Glutamatergic neuron (in vitro differentiated cells): ENCODE measurements around the gene DOCK10. TPM values are rescaled to one million over a fixed set of nuclear protein-coding genes. Genes with fewer than 3 reads are reported as not detected.

Source experiments
- DNase-seq: peaks from one replicate; pipeline ENCODE4 v3.0.0; 2022
- H3K27ac Mint-ChIP-seq: one replicate; pipeline ENCODE4 v1.8.0; 2020; ENCODE audit warnings: mild to moderate bottlenecking, mixed read lengths, inconsistent platforms; ENCODE audit not compliant: unreplicated experiment
- H3K27me3 Mint-ChIP-seq: one replicate; pipeline ENCODE4 v1.8.0; 2020; ENCODE audit warnings: mild to moderate bottlenecking, moderate library complexity, mixed read lengths, inconsistent platforms; ENCODE audit not compliant: unreplicated experiment
- H3K36me3 Mint-ChIP-seq: one replicate; pipeline ENCODE4 v1.8.0; 2020; ENCODE audit warnings: mild to moderate bottlenecking, mixed read lengths, inconsistent platforms; ENCODE audit not compliant: unreplicated experiment
- H3K4me1 Mint-ChIP-seq: one replicate; pipeline ENCODE4 v1.8.0; 2020; ENCODE audit warnings: mild to moderate bottlenecking, low read depth, mixed read lengths, inconsistent platforms; ENCODE audit not compliant: unreplicated experiment
- H3K4me3 Mint-ChIP-seq: one replicate; pipeline ENCODE4 v1.8.0; 2020; ENCODE audit warnings: mild to moderate bottlenecking, mixed read lengths, inconsistent platforms; ENCODE audit not compliant: unreplicated experiment
- H3K9me3 Mint-ChIP-seq: one replicate; pipeline ENCODE4 v1.8.0; 2020; ENCODE audit warnings: mild to moderate bottlenecking, moderate library complexity, mixed read lengths, inconsistent platforms; ENCODE audit not compliant: unreplicated experiment
- total RNA-seq: library from RNA; stranded (reverse); fragmentation: NEBNext Ultra II Directional; extraction: Animal tissue kit (Norgen Biotek cat#: 25700); gene quantifications from one replicate; pipeline ENCODE4 v1.2.1, GENCODE V29; 2021; ENCODE audit not compliant: unreplicated experiment
- TF ChIP-seq, protein P1 (sequence below): fragments of 200-600 bp; sonication (generic); IDR thresholded peaks from one replicate; pipeline ENCODE4 v1.5.0; 2021; ENCODE audit not compliant: partially characterized antibody, unreplicated experiment

DOCK10 gene
- total RNA-seq, 1 donor from 2014 or later, result 1.1 TPM

DNA sequence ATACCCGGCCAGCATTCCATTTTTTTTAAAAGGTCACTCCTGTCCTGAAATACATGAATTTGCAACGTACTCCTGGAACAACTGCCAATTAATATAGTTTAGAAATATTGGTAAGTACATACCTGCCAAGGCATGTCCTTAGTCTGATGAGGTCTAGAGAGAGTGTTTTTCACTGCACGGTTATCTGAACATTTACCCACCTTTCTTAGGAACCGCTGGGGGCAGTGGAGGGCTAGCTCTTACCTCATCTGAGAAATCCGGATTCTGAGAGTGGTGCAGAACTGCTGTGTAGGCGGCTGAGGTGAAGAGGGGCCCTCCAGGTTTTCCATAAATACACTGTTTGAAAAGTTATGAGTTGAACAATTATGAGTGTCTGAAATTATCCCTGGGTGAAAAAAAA lies 193.0 kb downstream of the DOCK10 start:
- TF ChIP-seq, protein P1, sequence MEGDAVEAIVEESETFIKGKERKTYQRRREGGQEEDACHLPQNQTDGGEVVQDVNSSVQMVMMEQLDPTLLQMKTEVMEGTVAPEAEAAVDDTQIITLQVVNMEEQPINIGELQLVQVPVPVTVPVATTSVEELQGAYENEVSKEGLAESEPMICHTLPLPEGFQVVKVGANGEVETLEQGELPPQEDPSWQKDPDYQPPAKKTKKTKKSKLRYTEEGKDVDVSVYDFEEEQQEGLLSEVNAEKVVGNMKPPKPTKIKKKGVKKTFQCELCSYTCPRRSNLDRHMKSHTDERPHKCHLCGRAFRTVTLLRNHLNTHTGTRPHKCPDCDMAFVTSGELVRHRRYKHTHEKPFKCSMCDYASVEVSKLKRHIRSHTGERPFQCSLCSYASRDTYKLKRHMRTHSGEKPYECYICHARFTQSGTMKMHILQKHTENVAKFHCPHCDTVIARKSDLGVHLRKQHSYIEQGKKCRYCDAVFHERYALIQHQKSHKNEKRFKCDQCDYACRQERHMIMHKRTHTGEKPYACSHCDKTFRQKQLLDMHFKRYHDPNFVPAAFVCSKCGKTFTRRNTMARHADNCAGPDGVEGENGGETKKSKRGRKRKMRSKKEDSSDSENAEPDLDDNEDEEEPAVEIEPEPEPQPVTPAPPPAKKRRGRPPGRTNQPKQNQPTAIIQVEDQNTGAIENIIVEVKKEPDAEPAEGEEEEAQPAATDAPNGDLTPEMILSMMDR, result no peak
- H3K4me3 Mint-ChIP-seq, result no peak overlapping the region
- no peak overlapping the region for H3K27ac Mint-ChIP-seq
- H3K27me3 Mint-ChIP-seq, result no peaks in the 10 kb centered on the region
- DNase-seq, result no peak
- no peaks in the 10 kb centered on the region for H3K36me3 Mint-ChIP-seq
- no peaks in the 10 kb centered on the region for H3K4me1 Mint-ChIP-seq
- no peaks in the 10 kb centered on the region for H3K9me3 Mint-ChIP-seq

DNA sequence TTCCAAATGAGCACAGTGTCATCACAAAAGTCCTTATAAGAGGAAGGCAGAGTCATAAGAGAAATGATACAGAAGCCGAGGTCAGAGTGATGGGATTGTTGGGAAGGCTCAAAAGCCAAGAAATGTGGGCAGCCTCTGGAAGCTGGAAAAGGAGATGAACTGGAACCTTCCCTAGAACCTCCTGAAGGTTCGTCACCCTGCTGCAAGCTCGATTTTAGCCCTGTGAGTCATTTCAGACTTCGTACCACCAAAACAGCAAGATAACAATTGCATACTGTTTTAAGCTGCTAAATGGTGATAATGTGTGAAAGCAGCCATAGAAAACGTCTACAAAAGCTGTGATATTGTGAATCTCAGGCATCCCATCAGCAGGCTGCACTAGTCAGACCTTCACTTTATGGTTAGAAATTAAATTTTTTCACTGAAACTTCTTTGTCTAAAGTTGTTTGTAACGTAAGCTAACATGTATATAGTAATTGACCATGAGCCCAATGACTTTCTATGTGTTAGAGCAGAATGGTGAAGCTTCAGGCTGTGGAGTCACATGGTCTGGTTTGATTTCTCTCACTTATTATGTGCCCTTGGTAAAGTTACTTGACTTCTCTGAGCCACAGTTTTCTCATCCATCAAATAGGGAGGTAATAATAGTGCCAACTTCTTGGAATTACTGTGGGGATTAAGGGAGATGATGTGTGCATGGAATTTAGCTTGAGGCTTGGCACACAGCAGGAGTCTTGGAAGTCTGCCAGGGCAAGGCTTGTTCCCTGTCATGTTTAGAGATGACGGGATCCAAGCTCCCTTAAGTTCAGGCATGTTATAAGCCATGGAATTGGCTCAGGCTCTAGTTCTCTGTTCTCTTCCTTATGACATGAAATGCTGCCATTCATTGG lies 194.1 kb downstream of the DOCK10 start:
- no peaks in the 10 kb centered on the region for H3K9me3 Mint-ChIP-seq
- TF ChIP-seq, protein P1, result no peak
- no peaks in the 10 kb centered on the region for H3K36me3 Mint-ChIP-seq
- no peak for DNase-seq
- H3K27ac Mint-ChIP-seq, result no peak overlapping the region
- H3K4me3 Mint-ChIP-seq, result no peak overlapping the region
- no peaks in the 10 kb centered on the region for H3K27me3 Mint-ChIP-seq
- no peaks in the 10 kb centered on the region for H3K4me1 Mint-ChIP-seq

DNA sequence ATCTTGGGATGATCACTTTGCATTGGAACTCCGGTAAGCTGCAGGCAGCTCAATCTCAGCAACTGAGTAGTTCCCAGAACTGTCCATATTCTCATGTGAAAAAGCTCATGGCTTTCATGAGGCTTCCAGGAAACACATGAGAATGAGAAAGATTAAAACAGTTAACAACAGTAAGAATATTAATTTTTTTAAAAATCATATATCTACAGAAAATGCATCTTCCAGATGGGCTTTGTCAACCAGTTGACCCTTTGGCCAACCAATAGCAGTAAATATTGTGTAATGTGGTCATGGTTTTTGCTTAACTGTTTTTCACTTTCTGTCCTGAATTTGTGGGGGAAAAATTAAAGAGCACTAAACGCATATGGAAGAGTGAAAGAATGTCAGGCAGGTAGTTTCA lies 194.9 kb downstream of the DOCK10 start:
- no peak for DNase-seq
- H3K4me3 Mint-ChIP-seq, result no peak overlapping the region
- no peaks in the 10 kb centered on the region for H3K36me3 Mint-ChIP-seq
- H3K27ac Mint-ChIP-seq, result no peak overlapping the region
- TF ChIP-seq, protein P1, result no peak
- no peaks in the 10 kb centered on the region for H3K4me1 Mint-ChIP-seq
- H3K27me3 Mint-ChIP-seq, result peaks cover 2% of the 10 kb centered on the region
- H3K9me3 Mint-ChIP-seq, result no peaks in the 10 kb centered on the region

DNA sequence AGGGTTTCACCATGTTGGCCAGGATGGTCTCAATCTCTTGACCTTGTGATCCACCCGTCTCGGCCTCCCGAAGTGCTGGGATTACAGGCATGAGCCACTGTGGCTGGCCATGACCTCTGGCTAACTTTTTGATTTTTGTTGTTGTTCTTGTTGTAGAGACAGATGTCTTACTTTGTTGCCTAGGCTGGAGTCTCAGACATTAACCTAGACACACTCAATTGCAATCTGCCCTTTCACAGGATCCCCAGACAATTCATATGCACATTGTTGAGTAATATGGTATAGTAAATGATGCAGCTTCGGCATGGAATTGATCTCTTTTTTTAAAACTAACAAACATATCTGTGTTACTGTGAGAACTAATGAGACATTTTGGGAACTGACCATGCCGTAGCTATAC lies 195.6 kb downstream of the DOCK10 start:
- Mint-ChIP-seq H3K4me3 (no peak overlapping the region), H3K9me3 (no peaks in the 10 kb centered on the region), H3K27me3 (peaks cover 2% of the 10 kb centered on the region), H3K27ac (no peak overlapping the region), H3K36me3 (no peaks in the 10 kb centered on the region), H3K4me1 (no peaks in the 10 kb centered on the region)
- no peak for DNase-seq
- TF ChIP-seq, protein P1, result no peak

DNA sequence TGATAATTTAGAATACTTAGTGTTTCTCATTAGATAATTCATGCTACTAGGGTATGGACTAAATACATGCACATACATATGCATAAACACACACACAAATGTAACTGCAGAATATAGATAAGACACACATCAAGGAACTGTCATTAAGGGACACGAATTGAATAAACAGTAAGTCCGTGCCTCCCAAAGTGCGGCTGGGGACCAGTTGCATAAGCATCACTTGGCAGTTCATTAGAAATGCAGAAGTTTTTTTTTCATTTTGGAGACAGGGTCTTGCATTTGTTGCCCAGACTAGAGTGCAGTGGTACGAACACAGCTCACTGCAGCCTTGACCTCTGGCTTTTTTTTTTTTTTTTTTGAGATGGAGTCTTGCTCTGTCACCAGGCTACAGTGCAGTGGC lies 196.1 kb downstream of the DOCK10 start:
- no peak overlapping the region for H3K27ac Mint-ChIP-seq

More for the DNA sequence above, 196.1 kb downstream of the DOCK10 start:
- no peak for DNase-seq
- no peak overlapping the region for H3K4me3 Mint-ChIP-seq
- no peaks in the 10 kb centered on the region for H3K36me3 Mint-ChIP-seq
- H3K27me3 Mint-ChIP-seq, result peaks cover 2% of the 10 kb centered on the region
- TF ChIP-seq, protein P1, result no peak
- no peaks in the 10 kb centered on the region for H3K4me1 Mint-ChIP-seq
- no peaks in the 10 kb centered on the region for H3K9me3 Mint-ChIP-seq
